Type B pancreatic cell (in vitro differentiated cells): ENCODE data around the gene JOSD1. TPM values are rescaled to one million over a fixed set of nuclear protein-coding genes. Genes with fewer than 3 reads are reported as not detected.

Source experiments
- DNase-seq: peaks from one replicate; pipeline ENCODE4 v3.0.0; 2021; ENCODE audit warnings: mixed read lengths; ENCODE audit not compliant: unreplicated experiment; ENCODE audit errors: extremely low spot score
- H3K27ac Mint-ChIP-seq: 2 replicates; pipeline ENCODE4 v1.8.0; 2021; ENCODE audit warnings: mild to moderate bottlenecking, mixed read lengths
- H3K27me3 Mint-ChIP-seq: 2 replicates; pipeline ENCODE4 v1.8.0; 2021; ENCODE audit warnings: mixed read lengths
- H3K36me3 Mint-ChIP-seq: 2 replicates; pipeline ENCODE4 v1.8.0; 2021; ENCODE audit warnings: mixed read lengths
- H3K4me1 Mint-ChIP-seq: one replicate; pipeline ENCODE4 v1.8.0; 2021; ENCODE audit warnings: mixed read lengths; ENCODE audit not compliant: unreplicated experiment
- H3K4me3 Mint-ChIP-seq: 2 replicates; pipeline ENCODE4 v1.8.0; 2021; ENCODE audit warnings: mild to moderate bottlenecking, mixed read lengths
- H3K9me3 Mint-ChIP-seq: 2 replicates; pipeline ENCODE4 v1.8.0; 2021; ENCODE audit warnings: mixed read lengths
- CTCF ChIP-seq: fragments of 200-600 bp; sonication (generic); conservative IDR thresholded peaks from 2 replicates; pipeline ENCODE4 v1.5.0; 2021; ENCODE audit warnings: antibody characterized with exemption, mild to moderate bottlenecking
- total RNA-seq: library from RNA; stranded (reverse); gene quantifications from 2 replicates; pipeline ENCODE4 v1.2.1, GENCODE V29; 2021; ENCODE audit warnings: low replicate concordance

Gene JOSD1
- total RNA-seq, 1 donor from 2014 or later = 43.4 TPM

GRCh38 chr22:38699143-38699542, 1.6 kb downstream of the JOSD1 start:
- Mint-ChIP-seq H3K9me3 (no peaks in the 10 kb centered on the region), H3K27me3 (peaks cover 6% of the 10 kb centered on the region), H3K4me3 (peak overlapping the region; percentile 91), H3K4me1 (peaks cover 47% of the 10 kb centered on the region), H3K27ac (peak overlapping the region; percentile 98), H3K36me3 (peaks cover 18% of the 10 kb centered on the region)
- no peak for DNase-seq
- TF ChIP-seq CTCF = no peak

- TF ChIP-seq CTCF = no peak
- Mint-ChIP-seq H3K36me3 (peaks cover 18% of the 10 kb centered on the region), H3K27me3 (peaks cover 6% of the 10 kb centered on the region), H3K9me3 (no peaks in the 10 kb centered on the region), H3K27ac (peak overlapping the region; percentile 98), H3K4me1 (peaks cover 47% of the 10 kb centered on the region), H3K4me3 (peak overlapping the region; percentile 91)
- no peak for DNase-seq
Measured at GRCh38 chr22:38698407-38699094, 2.2 kb downstream of the JOSD1 start.

- no peak for DNase-seq
- TF ChIP-seq CTCF = no peak
- H3K36me3 Mint-ChIP-seq = peaks cover 23% of the 10 kb centered on the region
- no peaks in the 10 kb centered on the region for H3K9me3 Mint-ChIP-seq
- peak overlapping the region; percentile 98 for H3K27ac Mint-ChIP-seq
- peak overlapping the region; percentile 91 for H3K4me3 Mint-ChIP-seq
- peaks cover 6% of the 10 kb centered on the region for H3K27me3 Mint-ChIP-seq
- peaks cover 51% of the 10 kb centered on the region for H3K4me1 Mint-ChIP-seq
Measured at GRCh38 chr22:38697425-38698089, 3.2 kb downstream of the JOSD1 start.

- Mint-ChIP-seq H3K27ac (peak overlapping the region; percentile 98), H3K4me3 (peak overlapping the region; percentile 91), H3K27me3 (peaks cover 6% of the 10 kb centered on the region), H3K36me3 (peaks cover 23% of the 10 kb centered on the region), H3K9me3 (no peaks in the 10 kb centered on the region), H3K4me1 (peaks cover 51% of the 10 kb centered on the region)
- no peak for DNase-seq
- TF ChIP-seq CTCF = no peak
Measured at GRCh38 chr22:38696606-38697424, 3.9 kb downstream of the JOSD1 start.

- Mint-ChIP-seq H3K4me3 (peak overlapping the region; percentile 47), H3K27ac (peak overlapping the region; percentile 92), H3K9me3 (no peaks in the 10 kb centered on the region), H3K4me1 (peaks cover 45% of the 10 kb centered on the region), H3K36me3 (peaks cover 26% of the 10 kb centered on the region), H3K27me3 (no peaks in the 10 kb centered on the region)
- no peak for TF ChIP-seq CTCF
- no peak for DNase-seq
Measured at GRCh38 chr22:38694940-38695339, 5.8 kb downstream of the JOSD1 start.
